Central memory CD8-positive, alpha-beta T cell (primary cell): Measurements from ENCODE around the gene PTPRG.

ENCODE experiments used
- ATAC-seq: fragments of 150-1000 bp; cut with Tn5 transposase; replicated peaks from 2 replicates; pipeline ENCODE4 v1.10.0; 2022; ENCODE audit warnings: mild to moderate bottlenecking, moderate FRiP score, moderate number of reproducible peaks; ENCODE audit not compliant: poor library complexity, severe bottlenecking; ENCODE audit errors: extremely low read depth
- DNase-seq, 2 donors: peaks; one replicate each; pipeline ENCODE4 v3.0.0; 2021; ENCODE audit warnings: low spot score in 2 of 2
- H3K27ac Mint-ChIP-seq: one replicate; pipeline ENCODE4 v1.8.0; 2022; ENCODE audit warnings: low read depth, mild to moderate bottlenecking, moderate library complexity, mixed read lengths
- H3K27me3 Mint-ChIP-seq: one replicate; pipeline ENCODE4 v1.8.0; 2022; ENCODE audit warnings: mixed read lengths
- H3K36me3 Mint-ChIP-seq: one replicate; pipeline ENCODE4 v1.8.0; 2022; ENCODE audit warnings: mild to moderate bottlenecking, moderate library complexity, mixed read lengths; ENCODE audit not compliant: insufficient read depth
- H3K4me1 Mint-ChIP-seq: one replicate; pipeline ENCODE4 v1.8.0; 2022; ENCODE audit warnings: mixed read lengths
- H3K4me3 Mint-ChIP-seq: one replicate; pipeline ENCODE4 v1.8.0; 2022; ENCODE audit warnings: mild to moderate bottlenecking, moderate library complexity, mixed read lengths
- H3K9me3 Mint-ChIP-seq: one replicate; pipeline ENCODE4 v1.8.0; 2022; ENCODE audit warnings: mixed read lengths

PTPRG gene

GRCh38 chr3:62168356-62168755, 607.0 kb downstream of the PTPRG start:
- DNase-seq (no peak), ATAC-seq (no peak)
- Mint-ChIP-seq H3K36me3 (peaks cover 2% of the 10 kb centered on the region), H3K4me1 (no peaks in the 10 kb centered on the region), H3K9me3 (no peaks in the 10 kb centered on the region), H3K27ac (no peak overlapping the region), H3K27me3 (peaks cover 8% of the 10 kb centered on the region), H3K4me3 (no peak overlapping the region)

GRCh38 chr3:62169906-62170660, 608.7 kb downstream of the PTPRG start:
- Mint-ChIP-seq H3K4me3 (no peak overlapping the region), H3K36me3 (peaks cover 2% of the 10 kb centered on the region), H3K27me3 (peaks cover 8% of the 10 kb centered on the region), H3K9me3 (no peaks in the 10 kb centered on the region), H3K4me1 (no peaks in the 10 kb centered on the region), H3K27ac (no peak overlapping the region)
- ATAC-seq (no peak), DNase-seq (no peak)

GRCh38 chr3:62171789-62172188, 610.4 kb downstream of the PTPRG start:
- ATAC-seq (no peak), DNase-seq (no peak)
- no peak overlapping the region for H3K27ac Mint-ChIP-seq
- no peaks in the 10 kb centered on the region for H3K9me3 Mint-ChIP-seq
- peaks cover 2% of the 10 kb centered on the region for H3K36me3 Mint-ChIP-seq
- peaks cover 8% of the 10 kb centered on the region for H3K27me3 Mint-ChIP-seq
- no peak overlapping the region for H3K4me3 Mint-ChIP-seq
- no peaks in the 10 kb centered on the region for H3K4me1 Mint-ChIP-seq

GRCh38 chr3:62172199-62172598, 610.8 kb downstream of the PTPRG start:
- H3K4me1 Mint-ChIP-seq = no peaks in the 10 kb centered on the region
- no peak overlapping the region for H3K27ac Mint-ChIP-seq
- peaks cover 2% of the 10 kb centered on the region for H3K36me3 Mint-ChIP-seq
- DNase-seq (no peak), ATAC-seq (no peak)
- no peaks in the 10 kb centered on the region for H3K9me3 Mint-ChIP-seq
- no peak overlapping the region for H3K4me3 Mint-ChIP-seq
- H3K27me3 Mint-ChIP-seq = peaks cover 8% of the 10 kb centered on the region

- Mint-ChIP-seq H3K4me3 (no peak overlapping the region), H3K27ac (no peak overlapping the region), H3K36me3 (no peaks in the 10 kb centered on the region), H3K9me3 (no peaks in the 10 kb centered on the region), H3K4me1 (no peaks in the 10 kb centered on the region), H3K27me3 (peaks cover 7% of the 10 kb centered on the region)
- no peak for DNase-seq
- no peak for ATAC-seq
Measured at GRCh38 chr3:62173939-62174515, 612.7 kb downstream of the PTPRG start.

- no peaks in the 10 kb centered on the region for H3K4me1 Mint-ChIP-seq
- no peaks in the 10 kb centered on the region for H3K9me3 Mint-ChIP-seq
- no peak overlapping the region for H3K27ac Mint-ChIP-seq
- H3K4me3 Mint-ChIP-seq = no peak overlapping the region
- DNase-seq (no peak), ATAC-seq (no peak)
- H3K27me3 Mint-ChIP-seq = no peaks in the 10 kb centered on the region
- H3K36me3 Mint-ChIP-seq = no peaks in the 10 kb centered on the region
Measured at GRCh38 chr3:62175161-62175560, 613.8 kb downstream of the PTPRG start.

GRCh38 chr3:62178032-62178431, 616.7 kb downstream of the PTPRG start:
- Mint-ChIP-seq H3K27me3 (no peaks in the 10 kb centered on the region), H3K4me1 (no peaks in the 10 kb centered on the region), H3K4me3 (no peak overlapping the region), H3K9me3 (no peaks in the 10 kb centered on the region), H3K27ac (no peak overlapping the region), H3K36me3 (no peaks in the 10 kb centered on the region)
- ATAC-seq = no peak
- no peak for DNase-seq

- H3K36me3 Mint-ChIP-seq = no peaks in the 10 kb centered on the region
- no peak overlapping the region for H3K4me3 Mint-ChIP-seq
- peaks cover 6% of the 10 kb centered on the region for H3K27me3 Mint-ChIP-seq
- no peak for ATAC-seq
- no peaks in the 10 kb centered on the region for H3K4me1 Mint-ChIP-seq
- no peaks in the 10 kb centered on the region for H3K9me3 Mint-ChIP-seq
- DNase-seq = no peak
- H3K27ac Mint-ChIP-seq = no peak overlapping the region
Measured at GRCh38 chr3:62178739-62179600, 617.6 kb downstream of the PTPRG start.

GRCh38 chr3:62180514-62180913, 619.1 kb downstream of the PTPRG start:
- no peak for ATAC-seq
- Mint-ChIP-seq H3K27me3 (peaks cover 9% of the 10 kb centered on the region), H3K27ac (no peak overlapping the region)

GRCh38 chr3:62183087-62183486, 621.7 kb downstream of the PTPRG start:
- Mint-ChIP-seq H3K4me3 (no peak overlapping the region), H3K9me3 (no peaks in the 10 kb centered on the region), H3K27me3 (peaks cover 21% of the 10 kb centered on the region), H3K27ac (no peak overlapping the region), H3K4me1 (no peaks in the 10 kb centered on the region), H3K36me3 (no peaks in the 10 kb centered on the region)
- no peak for ATAC-seq
- DNase-seq = no peak

More at GRCh38 chr3:62180514-62180913, 619.1 kb downstream of the PTPRG start:
- H3K9me3 Mint-ChIP-seq = no peaks in the 10 kb centered on the region
- no peaks in the 10 kb centered on the region for H3K4me1 Mint-ChIP-seq
- no peak for DNase-seq
- no peaks in the 10 kb centered on the region for H3K36me3 Mint-ChIP-seq
- H3K4me3 Mint-ChIP-seq = no peak overlapping the region

- ATAC-seq = no peak
- peaks cover 7% of the 10 kb centered on the region for H3K4me1 Mint-ChIP-seq
- no peak overlapping the region for H3K27ac Mint-ChIP-seq
- no peaks in the 10 kb centered on the region for H3K36me3 Mint-ChIP-seq
- no peaks in the 10 kb centered on the region for H3K9me3 Mint-ChIP-seq
- no peak overlapping the region for H3K4me3 Mint-ChIP-seq
- H3K27me3 Mint-ChIP-seq = peaks cover 21% of the 10 kb centered on the region
- DNase-seq = no peak
Measured at GRCh38 chr3:62183969-62184368, 622.6 kb downstream of the PTPRG start.

- Mint-ChIP-seq H3K27ac (no peak overlapping the region), H3K36me3 (no peaks in the 10 kb centered on the region), H3K9me3 (no peaks in the 10 kb centered on the region), H3K4me3 (no peak overlapping the region), H3K27me3 (peaks cover 25% of the 10 kb centered on the region), H3K4me1 (peaks cover 7% of the 10 kb centered on the region)
- DNase-seq = no peak
- no peak for ATAC-seq
Measured at GRCh38 chr3:62184559-62184958, 623.2 kb downstream of the PTPRG start.
